ENCODE measurements around the gene SUV39H1.

DNA sequence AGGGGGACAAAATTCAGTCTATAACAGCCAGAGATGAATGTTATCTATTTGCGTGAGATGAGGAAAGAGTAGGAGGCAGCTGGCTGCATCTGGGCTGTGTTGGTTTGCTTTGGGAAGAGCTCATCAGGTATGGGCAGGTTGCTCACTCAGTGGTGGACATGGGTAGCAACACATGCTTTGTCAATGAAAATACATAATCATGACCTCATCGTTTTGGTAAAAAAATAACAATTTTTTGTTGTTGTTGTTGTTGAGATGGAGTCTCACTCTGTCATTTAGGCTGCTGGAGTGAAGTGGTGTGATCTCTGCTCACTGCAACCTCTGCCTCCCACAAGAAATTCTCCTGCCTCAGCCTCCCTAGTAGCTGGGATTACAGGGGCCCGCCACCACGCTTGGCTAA, 48.7 kb downstream of the SUV39H1 start:
- TF ChIP-seq, protein P1, sequence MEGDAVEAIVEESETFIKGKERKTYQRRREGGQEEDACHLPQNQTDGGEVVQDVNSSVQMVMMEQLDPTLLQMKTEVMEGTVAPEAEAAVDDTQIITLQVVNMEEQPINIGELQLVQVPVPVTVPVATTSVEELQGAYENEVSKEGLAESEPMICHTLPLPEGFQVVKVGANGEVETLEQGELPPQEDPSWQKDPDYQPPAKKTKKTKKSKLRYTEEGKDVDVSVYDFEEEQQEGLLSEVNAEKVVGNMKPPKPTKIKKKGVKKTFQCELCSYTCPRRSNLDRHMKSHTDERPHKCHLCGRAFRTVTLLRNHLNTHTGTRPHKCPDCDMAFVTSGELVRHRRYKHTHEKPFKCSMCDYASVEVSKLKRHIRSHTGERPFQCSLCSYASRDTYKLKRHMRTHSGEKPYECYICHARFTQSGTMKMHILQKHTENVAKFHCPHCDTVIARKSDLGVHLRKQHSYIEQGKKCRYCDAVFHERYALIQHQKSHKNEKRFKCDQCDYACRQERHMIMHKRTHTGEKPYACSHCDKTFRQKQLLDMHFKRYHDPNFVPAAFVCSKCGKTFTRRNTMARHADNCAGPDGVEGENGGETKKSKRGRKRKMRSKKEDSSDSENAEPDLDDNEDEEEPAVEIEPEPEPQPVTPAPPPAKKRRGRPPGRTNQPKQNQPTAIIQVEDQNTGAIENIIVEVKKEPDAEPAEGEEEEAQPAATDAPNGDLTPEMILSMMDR (conservative IDR thresholded peaks at IDR 0.05 in 1 of 2, IDR thresholded peaks at IDR 0.05 in 1 of 2; ENCODE audit: extremely low read depth in 1 of 2, insufficient read depth in 1 of 2, low read depth in 1 of 2, low read length in 2 of 2), result no peak
- TF ChIP-seq EZH2 (IDR thresholded peaks at IDR 0.05; ENCODE audit: borderline replicate concordance, low read length), result no peak
